ENCODE data around the gene LRRC57. TPM values are rescaled to one million over a fixed set of nuclear protein-coding genes. Genes with fewer than 3 reads are reported as not detected.

The LRRC57 gene
- total and polyA plus RNA-seq, 2 of the 8 experiments (the other 6 are each of a cell fraction or from before 2014, with no cell fraction given), result 5.0 to 12.7 TPM

DNA sequence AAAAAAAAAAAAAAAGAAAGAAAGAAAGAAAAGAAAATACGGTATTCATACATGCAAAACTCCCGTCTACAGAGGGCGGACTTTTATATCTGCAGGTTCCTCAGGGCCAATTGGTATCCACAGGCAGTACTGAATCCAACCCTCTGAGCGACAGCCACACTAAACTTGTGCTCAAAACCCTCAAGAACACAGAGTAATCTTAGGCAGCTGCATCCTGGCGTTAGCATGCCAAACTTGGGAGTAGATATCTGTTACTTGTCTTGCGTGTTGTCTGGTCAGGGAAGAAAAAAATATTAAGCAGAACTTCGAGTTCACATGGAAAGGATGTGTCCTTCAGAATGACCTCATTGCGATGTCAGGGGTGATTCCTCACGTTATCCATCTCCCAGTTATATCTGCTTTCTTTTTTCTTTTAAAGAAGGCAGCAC lies 40.3 kb downstream of the LRRC57 start:
- POLR2A ChIA-PET (ENCODE audit: partially characterized antibody), result no interaction called here
- WGBS, 2 experiments (ENCODE audit: extremely low coverage in 1 of 2, insufficient coverage in 1 of 2, insufficient read length in 1 of 2, insufficient replicate concordance in 2 of 2, low coverage in 1 of 2, low lambda C conversion rate in 2 of 2, missing lambda C conversion rate in 1 of 2), result 91% methylated on average over 9 of the region's 9 CpGs; no CpG with 5 or more reads in 1 of the 2 experiments

More for the DNA sequence above, 40.3 kb downstream of the LRRC57 start:
- H4K5ac ChIP-seq (ENCODE audit: insufficient read length, low read depth, low read length), result no peak overlapping the region
- H3K79me2 ChIP-seq (ENCODE audit: control insufficient read depth in 1 of 2, insufficient read depth in 2 of 2, low read length in 2 of 2), result peaks cover 0 to 20% of the 10 kb centered on the region in 2 experiments; a peak in 1 of 4 replicates
- H4K20me1 ChIP-seq (replicated peaks in 1 of 2; ENCODE audit: control insufficient read depth in 1 of 2, insufficient read depth in 2 of 2, low read length in 2 of 2), result peaks cover 0 to 2% of the 10 kb centered on the region in 2 experiments
- no peak overlapping the region for H3K4me3 ChIP-seq (ENCODE audit: extremely low read depth in 1 of 4, insufficient read depth in 2 of 4, low read depth in 3 of 4, low read length in 4 of 4)
- no peak overlapping the region for H3K18ac ChIP-seq (ENCODE audit: extremely low read depth, low read length)
- H3K9me3 ChIP-seq (ENCODE audit: insufficient read depth in 2 of 2, low read depth in 1 of 2, low read length in 1 of 2), result no peaks in the 10 kb centered on the region
- H2BK12ac ChIP-seq (ENCODE audit: low read depth, low read length), result no peak overlapping the region
- no peak overlapping the region for H3K23ac ChIP-seq (ENCODE audit: insufficient read length)
- no peak overlapping the region for H2BK15ac ChIP-seq (ENCODE audit: low read length)
- H3K4me1 ChIP-seq (replicated peaks in 1 of 4; ENCODE audit: control insufficient read depth in 3 of 4, insufficient read depth in 4 of 4, low read length in 3 of 4), result no peaks in the 10 kb centered on the region
- H3K9ac ChIP-seq (replicated peaks in 1 of 4; ENCODE audit: extremely low read depth in 1 of 4, low read depth in 3 of 4, low read length in 3 of 4), result no peak overlapping the region
- no peak overlapping the region for H3K27ac ChIP-seq (ENCODE audit: low read depth, low read length)
- H2BK5ac ChIP-seq (ENCODE audit: low read depth, low read length), result no peak overlapping the region
- peaks cover 0 to 6% (median under 1%) of the 10 kb centered on the region in 4 experiments; a peak in 2 of 8 replicates for H3K36me3 ChIP-seq (ENCODE audit: control insufficient read depth in 2 of 4, insufficient read depth in 4 of 4, low read length in 3 of 4)
- FAIRE-seq (no peak), DNase-seq (ENCODE audit: low read depth in 1 of 2, low spot score in 2 of 2) (no peak)
- no peak overlapping the region for H2AFZ ChIP-seq (ENCODE audit: low read length)
- H4K91ac ChIP-seq (replicated peaks; ENCODE audit: insufficient read length, low read length), result no peak overlapping the region
- peaks cover 5% of the 10 kb centered on the region for H3K79me1 ChIP-seq (ENCODE audit: low read depth, low read length)
- no peaks in the 10 kb centered on the region for H3K23me2 ChIP-seq (ENCODE audit: low read depth, low read length)
- H2BK120ac ChIP-seq (replicated peaks; ENCODE audit: low read depth, low read length), result no peak overlapping the region
- no peak overlapping the region for H3K56ac ChIP-seq (replicated peaks; ENCODE audit: insufficient read length, low read depth, low read length)
- no peaks in the 10 kb centered on the region for H3K27me3 ChIP-seq (replicated peaks in 1 of 4; ENCODE audit: control insufficient read depth in 3 of 4, extremely low read depth in 1 of 4, insufficient read depth in 3 of 4, low read length in 3 of 4)
- H4K8ac ChIP-seq (ENCODE audit: extremely low read depth, insufficient read depth, low read length), result no peak overlapping the region
- H3K4me2 ChIP-seq (ENCODE audit: insufficient read depth in 1 of 2, low read depth in 2 of 2, low read length in 2 of 2), result no peak overlapping the region
- no peak overlapping the region for H3K14ac ChIP-seq (ENCODE audit: insufficient read length)
- H2BK20ac ChIP-seq (ENCODE audit: low read length), result no peak overlapping the region
- no peak for TF ChIP-seq CTBP2 (IDR thresholded peaks at IDR 0.05; ENCODE audit: borderline replicate concordance, insufficient read depth, insufficient read length, low read length)
- no peak for TF ChIP-seq ATF2 (IDR thresholded peaks at IDR 0.05; ENCODE audit: low read length)
- TF ChIP-seq SIRT6 (IDR thresholded peaks at IDR 0.05; ENCODE audit: low read length), result no peak
- TF ChIP-seq TBP (IDR thresholded peaks at IDR 0.05; ENCODE audit: low read depth, low read length), result no peak
- TF ChIP-seq POLR2AphosphoS5 (IDR thresholded peaks at IDR 0.05; ENCODE audit: low read depth, low read length), result no peak
- TF ChIP-seq SRF (IDR thresholded peaks at IDR 0.05; ENCODE audit: low read depth, low read length), result no peak
- no peak for TF ChIP-seq SIN3A (conservative IDR thresholded peaks at IDR 0.05 in 1 of 2, IDR thresholded peaks at IDR 0.05 in 1 of 2; ENCODE audit: low read depth in 1 of 2, low read length in 2 of 2)
- no peak for TF ChIP-seq KDM5A (IDR thresholded peaks at IDR 0.05; ENCODE audit: low read length)
- TF ChIP-seq GTF2F1 (IDR thresholded peaks at IDR 0.05; ENCODE audit: borderline replicate concordance, low read depth, low read length), result no peak
- CTCF ChIA-PET (ENCODE audit: partially characterized antibody), result interaction anchor here (0.6 kb wide), 1 partner anchor 123 kb away, joined by 3 read pairs; no protein-coding TSS in a partner anchor
- H2AK5ac ChIP-seq (ENCODE audit: low read depth, low read length), result no peak overlapping the region
- no peak overlapping the region for H3K4ac ChIP-seq (replicated peaks; ENCODE audit: insufficient read length, low read depth, low read length)
